GM21423 (cell line): ENCODE data around the gene FNDC4.
"Not testable (repeated sequence)": the region's sequence is repeated elsewhere in the genome, so short reads cannot be mapped to it uniquely, and the experiment has no call there.

ENCODE experiments used
- ATAC-seq: cut with Tn5 transposase; IDR thresholded peaks from one replicate; pipeline ENCODE4 v1.9.1; 2021; ENCODE audit warnings: mild to moderate bottlenecking, moderate library complexity; ENCODE audit not compliant: unreplicated experiment

Gene FNDC4

DNA sequence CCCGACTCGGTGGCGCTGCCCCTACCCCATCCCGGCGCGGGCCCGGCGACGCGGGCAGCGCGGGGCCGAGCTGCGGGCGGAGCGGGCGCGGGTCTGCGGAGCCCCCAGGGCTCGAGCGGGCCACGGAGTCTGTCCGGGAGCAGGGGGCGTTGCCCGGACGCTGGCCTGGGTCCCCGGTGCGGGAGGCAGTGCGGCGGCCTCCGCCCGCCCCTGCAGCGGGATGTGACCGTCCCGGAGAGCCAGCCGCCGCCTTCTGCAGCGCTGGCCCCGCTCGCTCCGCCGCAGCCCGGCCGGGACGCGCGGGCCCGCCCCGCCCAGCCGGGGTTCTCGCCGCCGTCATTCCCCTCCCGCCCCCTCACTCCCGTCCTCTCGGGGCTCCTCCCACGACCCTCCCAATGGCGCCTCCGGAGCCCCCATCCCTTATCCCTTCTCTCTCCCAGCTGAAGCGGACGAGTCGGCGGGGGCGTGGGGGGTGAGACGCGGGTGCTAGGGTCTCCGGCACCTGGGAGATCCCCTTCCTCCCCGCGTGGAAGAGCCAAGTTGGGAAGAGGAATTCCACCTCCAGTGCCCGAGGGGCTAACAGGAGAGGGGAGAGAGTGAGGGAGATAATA is at the start of gene FNDC4:
Gene FNDC4, minus strand, starts transcription at position 257 of the 611 bp plus-strand sequence. CDS start 521 bp downstream, outside the sequence.
- ATAC-seq, result no peak

GRCh38 chr2:27544143-27544821 is 49.3 kb upstream of the FNDC4 start:
- ATAC-seq, result no peak

GRCh38 chr2:27539649-27540048 is 44.6 kb upstream of the FNDC4 start:
- ATAC-seq, result not testable (repeated sequence)

- not testable (repeated sequence) for ATAC-seq
Observed at GRCh38 chr2:27538839-27539450, 43.9 kb upstream of the FNDC4 start.

GRCh38 chr2:27537287-27537686 is 42.3 kb upstream of the FNDC4 start:
- no peak for ATAC-seq

DNA sequence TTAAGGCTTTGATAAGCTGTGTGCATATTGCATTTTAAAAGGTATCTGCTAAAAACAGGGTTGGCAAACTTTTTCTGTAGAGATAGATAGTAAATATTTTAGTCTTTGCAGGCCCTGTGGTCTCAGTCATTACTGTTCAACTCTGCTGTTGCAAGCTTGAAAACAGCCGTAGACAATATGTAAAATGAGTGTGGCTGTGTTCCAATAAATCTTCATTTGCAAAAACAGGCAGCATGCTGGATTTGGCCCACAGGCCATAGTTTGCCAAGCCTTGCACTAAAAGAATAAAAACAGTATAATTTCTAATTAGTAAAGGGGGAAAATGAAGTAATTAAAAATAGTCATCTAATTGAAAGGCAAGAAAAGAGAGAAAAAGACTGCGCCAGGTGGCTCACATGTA is 37.0 kb upstream of the FNDC4 start:
- no peak for ATAC-seq

DNA sequence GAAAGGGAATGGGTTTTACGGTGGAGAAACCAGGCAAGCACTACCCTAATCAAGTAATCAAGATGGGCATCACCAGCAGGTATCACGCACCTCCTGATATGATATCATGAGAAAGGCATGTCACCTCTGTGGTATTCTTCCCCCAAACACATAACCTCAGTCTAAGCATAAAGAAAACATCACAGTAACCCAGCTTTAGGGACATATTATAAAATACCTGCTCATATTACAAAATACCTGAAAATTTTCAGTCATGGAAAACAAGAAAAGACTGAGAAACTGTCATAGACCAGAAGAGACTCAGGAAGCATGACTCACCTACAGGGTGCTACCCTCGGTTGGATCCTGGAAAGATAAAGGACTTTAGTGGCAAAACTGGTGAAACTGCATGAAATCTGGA is 32.2 kb upstream of the FNDC4 start:
- ATAC-seq, result no peak

- no peak for ATAC-seq
Observed at GRCh38 chr2:27522400-27522945, 27.5 kb upstream of the FNDC4 start.

GRCh38 chr2:27520316-27520715 is 25.3 kb upstream of the FNDC4 start:
- ATAC-seq, result no peak

GRCh38 chr2:27518782-27519113 is 23.7 kb upstream of the FNDC4 start:
- ATAC-seq, result no peak

- ATAC-seq, result no peak
Observed at GRCh38 chr2:27518113-27518781, 23.2 kb upstream of the FNDC4 start.

DNA sequence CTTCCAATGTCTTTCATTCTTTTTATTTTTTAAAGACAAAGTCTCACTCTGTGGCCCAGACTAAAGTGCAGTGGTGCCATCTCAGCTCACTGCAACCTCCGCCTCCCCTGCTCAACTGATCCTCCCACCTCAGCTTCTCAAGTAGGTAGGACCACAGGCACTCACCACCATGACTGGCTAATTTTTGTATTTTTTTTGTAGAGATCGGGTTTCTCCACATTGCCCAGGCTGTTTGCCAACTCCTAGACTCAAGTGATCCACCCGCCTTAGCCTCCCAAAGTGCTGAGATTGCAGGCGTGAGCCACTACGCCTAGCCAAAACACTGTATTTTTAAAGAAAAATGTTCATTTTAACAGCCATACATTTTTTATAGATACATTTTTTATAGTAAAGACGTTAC is 14.3 kb upstream of the FNDC4 start:
- ATAC-seq, result no peak

GRCh38 chr2:27507293-27507692 is 12.3 kb upstream of the FNDC4 start:
- no peak for ATAC-seq

DNA sequence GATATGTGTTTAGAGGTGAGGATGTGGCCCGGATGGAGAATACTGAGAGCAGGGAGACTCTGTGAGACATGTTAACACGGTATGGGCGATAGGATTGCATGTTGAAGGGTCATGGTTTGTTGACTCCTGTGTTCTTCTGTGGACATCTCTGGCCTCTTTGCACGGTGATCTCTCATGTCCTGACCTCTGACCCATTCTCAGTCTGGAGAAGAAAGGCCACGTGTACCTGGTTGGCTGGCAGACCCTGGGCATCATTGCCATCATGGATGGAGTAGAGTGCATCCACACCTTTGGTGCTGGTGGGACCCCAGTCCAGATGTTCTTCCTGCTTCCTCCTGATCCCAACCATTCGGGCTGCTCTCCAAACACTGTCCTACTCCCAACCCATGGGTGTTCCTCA is 11.6 kb upstream of the FNDC4 start:
- no peak for ATAC-seq

DNA sequence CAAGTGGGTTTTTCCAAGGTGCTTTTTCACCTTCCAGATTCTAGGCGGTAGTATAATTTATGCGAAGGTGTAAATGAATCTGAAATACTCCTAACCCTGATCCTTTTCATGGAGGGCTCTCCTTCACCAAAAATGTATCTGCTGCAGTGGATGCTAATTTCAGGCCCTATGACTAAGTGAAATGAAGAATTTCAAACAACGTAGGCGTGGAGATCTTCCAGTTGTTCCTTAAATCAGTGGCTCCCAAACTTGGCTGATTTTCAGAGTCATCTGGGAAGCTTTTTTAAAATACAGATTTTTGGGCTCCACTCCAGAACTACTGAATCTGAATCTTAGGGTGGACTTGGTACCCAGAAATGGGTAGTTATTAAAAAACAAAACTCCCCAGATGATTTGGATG is 7.1 kb upstream of the FNDC4 start:
- ATAC-seq, result no peak

DNA sequence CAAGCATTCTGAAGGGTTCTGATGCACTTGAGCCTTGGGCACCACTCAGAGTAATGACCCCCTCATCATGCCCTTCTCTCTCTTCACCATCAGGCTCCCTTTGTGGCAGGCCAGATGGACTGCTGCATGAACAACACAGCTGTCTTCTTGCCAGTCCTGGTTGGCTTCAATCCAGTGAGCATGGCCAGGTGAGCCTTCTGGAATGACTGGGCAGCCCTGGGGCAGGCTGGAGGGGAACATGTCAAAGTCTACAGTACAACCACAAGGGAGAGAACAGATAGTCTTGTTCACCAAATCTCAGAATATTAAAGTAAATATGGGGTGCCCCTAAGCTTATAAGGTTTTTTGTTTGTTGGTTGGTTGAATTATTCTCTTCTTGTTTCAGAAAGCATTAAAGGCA is 6.0 kb upstream of the FNDC4 start:
- no peak for ATAC-seq

- no peak for ATAC-seq
Observed at GRCh38 chr2:27498975-27499374, 4.0 kb upstream of the FNDC4 start.

GRCh38 chr2:27497288-27497627 is 2.3 kb upstream of the FNDC4 start:
- no peak for ATAC-seq

DNA sequence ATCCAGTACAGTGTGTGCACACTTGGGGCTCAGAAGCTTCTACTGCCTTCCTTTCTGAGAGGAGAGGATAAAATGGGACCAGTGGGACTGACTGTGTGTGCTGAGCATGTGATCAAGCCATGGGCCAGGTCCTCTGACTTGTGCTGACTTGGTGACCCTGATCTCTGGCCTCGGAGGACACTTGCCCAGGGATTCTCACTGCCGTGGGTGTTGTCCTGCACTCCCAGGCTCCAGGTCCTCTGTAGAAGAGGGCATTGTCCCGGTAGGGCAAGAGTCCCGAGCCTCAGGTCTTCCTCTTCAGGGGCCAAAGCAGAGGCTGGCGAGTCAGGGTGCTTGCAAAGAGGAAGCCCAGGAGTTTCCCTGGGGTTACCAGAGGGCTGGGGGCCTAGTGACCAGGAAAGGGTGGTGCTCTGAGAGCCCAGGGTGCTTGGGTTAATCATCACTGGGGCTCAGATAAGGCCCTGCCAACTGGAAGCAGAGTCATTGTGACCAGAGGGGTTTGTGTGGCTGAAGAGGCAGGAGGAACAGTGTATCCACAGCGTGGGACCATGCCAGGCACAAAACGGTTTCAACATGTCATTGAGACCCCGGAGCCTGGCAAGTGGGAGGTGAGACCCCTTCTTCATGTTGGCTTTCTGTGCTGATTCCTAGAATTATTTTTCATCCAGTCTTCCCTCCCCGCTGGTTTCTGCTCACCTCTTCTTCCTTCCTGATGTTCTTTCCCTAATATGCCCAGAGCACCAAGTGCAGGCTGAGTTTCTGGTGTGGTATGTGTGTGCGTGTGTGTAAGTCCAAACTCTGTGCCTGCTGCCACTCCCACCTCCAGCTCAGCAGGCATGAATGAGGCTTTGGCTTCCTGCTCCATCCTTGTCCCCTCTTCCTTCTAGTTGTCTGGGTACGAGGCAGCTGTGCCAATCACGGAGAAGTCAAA is 1.6 kb upstream of the FNDC4 start, which contains the start of gene GCKR:
Gene GCKR, plus strand, starts transcription at position 483 of the 931 bp plus-strand sequence. Its CDS starts 66 bp downstream, at position 549.
- ATAC-seq, result no peak

DNA sequence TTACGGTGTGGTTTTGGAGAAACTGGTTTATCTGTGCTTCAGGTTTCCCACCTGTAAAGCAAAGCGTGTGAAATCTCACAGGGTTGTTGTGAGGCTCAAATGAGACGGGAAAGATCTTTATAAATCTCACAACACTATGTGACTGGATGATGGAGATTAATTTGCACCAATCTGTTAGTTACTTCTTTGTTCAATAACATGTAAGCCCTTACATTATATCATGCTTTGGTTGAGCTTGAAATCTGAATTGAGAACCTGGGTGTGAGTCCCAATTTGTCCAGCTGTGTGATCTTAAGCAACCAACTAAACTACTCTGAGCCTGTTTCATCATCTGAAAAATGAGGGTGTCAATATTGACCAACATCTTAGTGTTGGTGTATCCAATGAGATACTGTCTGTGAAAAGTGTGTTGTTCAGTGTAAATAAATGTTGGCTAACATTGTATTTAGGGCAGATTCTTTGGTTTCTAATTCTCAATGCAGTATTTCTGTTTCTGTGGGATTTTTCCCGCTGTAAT is 898 bp upstream of the FNDC4 start:
- ATAC-seq, result no peak
